ENCODE measurements around the gene SDK1. TPM values are rescaled to one million over a fixed set of nuclear protein-coding genes. Genes with fewer than 3 reads are reported as not detected.

SDK1 gene
- total RNA-seq, 1 experiment from 2014 or later, result 7.1 TPM

- H3K36me3 ChIP-seq (ENCODE audit: control insufficient read depth, insufficient read depth, low read length), result no peaks in the 10 kb centered on the region
- POLR2A ChIA-PET, result interaction anchor here (0.5 kb wide), 1 partner anchor 88 kb away, joined by 3 read pairs; no protein-coding TSS in a partner anchor
- BruUV-seq (replicated peaks), result no TSS peak
- no peak overlapping the region for H3K4me3 ChIP-seq (ENCODE audit: low read depth, low read length)
- no peak for TF ChIP-seq CTCF (IDR thresholded peaks at IDR 0.05; ENCODE audit: insufficient read depth in 1 of 2, low read depth in 1 of 2, low read length in 1 of 2, severe bottlenecking in 1 of 2, unreplicated experiment in 1 of 2)
- H3K9me3 Mint-ChIP-seq (ENCODE audit: unreplicated experiment), result no peaks in the 10 kb centered on the region
- intact Hi-C loops (cut with micrococcal nuclease; ENCODE audit: unreplicated experiment), result no loop called here
- peaks cover 5% of the 10 kb centered on the region for H3K36me3 Mint-ChIP-seq (ENCODE audit: insufficient read depth, unreplicated experiment)
- no peaks in the 10 kb centered on the region for H3K4me1 Mint-ChIP-seq (ENCODE audit: low read depth, unreplicated experiment)
- CTCF ChIA-PET, result no interaction called here
- H3K4me1 ChIP-seq, result no peaks in the 10 kb centered on the region
- DNase-seq, result no peak
- no peaks in the 10 kb centered on the region for H3K9me3 ChIP-seq
- H3K27me3 ChIP-seq (replicated peaks; ENCODE audit: control insufficient read depth, insufficient read depth, low read length), result no peaks in the 10 kb centered on the region
- H3K27me3 Mint-ChIP-seq (ENCODE audit: insufficient read depth, unreplicated experiment), result no peaks in the 10 kb centered on the region
- no peak overlapping the region for H3K27ac Mint-ChIP-seq (ENCODE audit: unreplicated experiment)
- no peak overlapping the region for H3K4me3 Mint-ChIP-seq (ENCODE audit: unreplicated experiment)
Measured at GRCh38 chr7:4208586-4208985, 907.5 kb downstream of the SDK1 start.

GRCh38 chr7:4209126-4209525 lies 908.1 kb downstream of the SDK1 start:
- Mint-ChIP-seq H3K4me1 (ENCODE audit: low read depth, unreplicated experiment) (no peaks in the 10 kb centered on the region), H3K27me3 (ENCODE audit: insufficient read depth, unreplicated experiment) (no peaks in the 10 kb centered on the region), H3K9me3 (ENCODE audit: unreplicated experiment) (no peaks in the 10 kb centered on the region), H3K36me3 (ENCODE audit: insufficient read depth, unreplicated experiment) (peaks cover 5% of the 10 kb centered on the region), H3K27ac (ENCODE audit: unreplicated experiment) (no peak overlapping the region), H3K4me3 (ENCODE audit: unreplicated experiment) (no peak overlapping the region)
- intact Hi-C loops (cut with micrococcal nuclease; ENCODE audit: unreplicated experiment), result no loop called here
- ChIA-PET POLR2A (no interaction called here), CTCF (no interaction called here)
- no peaks in the 10 kb centered on the region for H3K9me3 ChIP-seq
- TF ChIP-seq CTCF (IDR thresholded peaks at IDR 0.05; ENCODE audit: insufficient read depth in 1 of 2, low read depth in 1 of 2, low read length in 1 of 2, severe bottlenecking in 1 of 2, unreplicated experiment in 1 of 2), result no peak
- BruUV-seq (replicated peaks), result no TSS peak
- H3K4me3 ChIP-seq (ENCODE audit: low read depth, low read length), result no peak overlapping the region
- no peaks in the 10 kb centered on the region for H3K4me1 ChIP-seq
- no peak for DNase-seq
- H3K27me3 ChIP-seq (replicated peaks; ENCODE audit: control insufficient read depth, insufficient read depth, low read length), result no peaks in the 10 kb centered on the region
- H3K36me3 ChIP-seq (ENCODE audit: control insufficient read depth, insufficient read depth, low read length), result no peaks in the 10 kb centered on the region

GRCh38 chr7:4209966-4210365 lies 908.9 kb downstream of the SDK1 start:
- POLR2A ChIA-PET, result no interaction called here
- no peaks in the 10 kb centered on the region for H3K27me3 ChIP-seq (replicated peaks; ENCODE audit: control insufficient read depth, insufficient read depth, low read length)
- no peaks in the 10 kb centered on the region for H3K4me1 Mint-ChIP-seq (ENCODE audit: low read depth, unreplicated experiment)
- H3K9me3 ChIP-seq, result no peaks in the 10 kb centered on the region
- no peaks in the 10 kb centered on the region for H3K27me3 Mint-ChIP-seq (ENCODE audit: insufficient read depth, unreplicated experiment)
- no peak for TF ChIP-seq CTCF (IDR thresholded peaks at IDR 0.05; ENCODE audit: insufficient read depth in 1 of 2, low read depth in 1 of 2, low read length in 1 of 2, severe bottlenecking in 1 of 2, unreplicated experiment in 1 of 2)
- H3K36me3 Mint-ChIP-seq (ENCODE audit: insufficient read depth, unreplicated experiment), result peaks cover 5% of the 10 kb centered on the region
- no peak overlapping the region for H3K27ac Mint-ChIP-seq (ENCODE audit: unreplicated experiment)
- no peak for DNase-seq
- intact Hi-C loops (cut with micrococcal nuclease; ENCODE audit: unreplicated experiment), result no loop called here
- no peaks in the 10 kb centered on the region for H3K4me1 ChIP-seq
- no peaks in the 10 kb centered on the region for H3K9me3 Mint-ChIP-seq (ENCODE audit: unreplicated experiment)
- no peaks in the 10 kb centered on the region for H3K36me3 ChIP-seq (ENCODE audit: control insufficient read depth, insufficient read depth, low read length)
- CTCF ChIA-PET, result no interaction called here
- H3K4me3 Mint-ChIP-seq (ENCODE audit: unreplicated experiment), result no peak overlapping the region
- no peak overlapping the region for H3K4me3 ChIP-seq (ENCODE audit: low read depth, low read length)
- no TSS peak for BruUV-seq (replicated peaks)

All from Caco-2 (cell line).